Heart left ventricle (tissue), 16 donors: ENCODE data around the gene MCM3AP. TPM values are rescaled to one million over a fixed set of nuclear protein-coding genes. Genes with fewer than 3 reads are reported as not detected.
A peak's percentile ranks its signal among the peaks of the same experiment; 100 is the strongest.

Experiments used
- ATAC-seq, 4 donors: fragments of 200-7000 bp; cut with Tn5 transposase; one replicate each; pipeline ENCODE4 v1.9.1; 2020 to 2022; ENCODE audit warnings: moderate library complexity in 4 of 4, mild to moderate bottlenecking in 3 of 4, moderate number of reproducible peaks in 1 of 4
- DNase-seq, 5 donors: peaks; one replicate each; pipeline ENCODE4 v3.0.0-alpha.2; 2020
- H3K27ac ChIP-seq, 12 donors: fragments of 200-600 bp; sonication (generic) in 4 of 12; one replicate each; pipeline versions ENCODE4 v1.5.0 to v1.8.0; 2016 to 2022; ENCODE audit warnings: mild to moderate bottlenecking in 2 of 12
- H3K27me3 ChIP-seq, 9 donors: fragments of 200-600 bp; sonication (generic) in 2 of 9; one replicate each; pipeline versions ENCODE4 v1.5.1 to v1.8.0; 2016 to 2022; ENCODE audit warnings: mild to moderate bottlenecking in 3 of 9
- H3K36me3 ChIP-seq, 9 donors: fragments of 200-600 bp; sonication (generic) in 2 of 9; one replicate each; pipeline versions ENCODE4 v1.5.0 to v1.8.0; 2018 to 2022; ENCODE audit warnings: mild to moderate bottlenecking in 2 of 9
- H3K4me1 ChIP-seq, 12 donors: fragments of 200-600 bp; sonication (generic) in 4 of 12; one replicate each; pipeline versions ENCODE4 v1.5.0 to v1.8.0; 2016 to 2022; ENCODE audit warnings: mild to moderate bottlenecking in 3 of 12
- H3K4me3 ChIP-seq, 12 donors: fragments of 200-600 bp; sonication (generic) in 4 of 12; one replicate each; pipeline versions ENCODE4 v1.5.0 to v1.8.0; 2017 to 2022; ENCODE audit warnings: mild to moderate bottlenecking in 9 of 12, moderate library complexity in 4 of 12
- H3K9me3 ChIP-seq, 12 donors: fragments of 200-600 bp; sonication (generic) in 4 of 12; one replicate each; pipeline versions ENCODE4 v1.5.0 to v1.8.0; 2016 to 2022; ENCODE audit warnings: mild to moderate bottlenecking in 1 of 12
- POLR2A ChIP-seq, 2 donors: fragments of 450-650 bp; IDR thresholded peaks; one replicate each; pipeline ENCODE4 v1.6.1; 2017; ENCODE audit warnings: antibody characterized with exemption in 2 of 2, mild to moderate bottlenecking in 2 of 2, moderate library complexity in 2 of 2
- WGBS, 4 donors: extraction: QIAGEN DNeasy Blood & Tissue Kit in 2 of 4; methylation state at CpG; one replicate each; pipeline versions ENCODE4 v1.1.5 to v1.1.7; 2013 to 2018; 5-methylcytosine and 5-hydroxymethylcytosine counted together
- intact Hi-C, 10 donors: fragments of 100-400 bp; cut with DNase I; formaldehyde crosslinking; loops; one replicate each; pipeline versions ENCODE4 v1.11.1 to v1.14.2; 2022
- polyA plus RNA-seq, 2 donors: library from polyadenylated mRNA; stranded (reverse); fragments of 200-250 nt; gene quantifications; one replicate each; pipeline ENCODE4 v1.2.3, GENCODE V29; 2013
- total RNA-seq, 9 donors: library from RNA; depleted of rRNA in 2 of 9; stranded (reverse); fragments of >200 nt in 2 of 9; fragmentation: NEBNext Ultra II Directional in 3 of 9; extraction: Animal tissue kit (Norgen Biotek cat#: 25700) in 3 of 9; gene quantifications; one replicate each; pipeline versions ENCODE4 v1.1.0 to v1.2.4, GENCODE V29; 2016 to 2023
- TF ChIP-seq, protein P1 (sequence below), 12 donors: fragments of 200-600 bp; sonication (generic) in 4 of 12; IDR thresholded peaks; one replicate each; pipeline versions ENCODE4 v1.5.0 to v1.8.0; 2018 to 2022; ENCODE audit warnings: antibody characterized with exemption in 12 of 12, mild to moderate bottlenecking in 5 of 12
- donor health status: ischemic (EF 13 %, LVEDD 7.1; RV severe dilation, severe dysfunction).
- donor health status: healthy with polysubstance abuse.
- donor health status: DM: no; HTN: yes; CAD: no.
- donor health status: DM: no; HTN: no; CAD: no.
- donor health status: ischemic (EF 25% LVEDD 6.9; RV normal size, moderate dysfunction).
- donor health status: ischemic (EF 25% LVEDD 5.7; RV mildly dilated, moderate dysfunction).
- donor health status: healthy.
- donor health status: DM: yes; HTN: yes; CAD: no.
- donor health status: ischemic (EF 35%, LVEDD 5.7; RV mildly dilated, moderate dysfunction).
- donor health status: nonischemic (EF 11% LVEDD 7.7; RV severe dilation, severe dysfunction).
- donor health status: DM: yes; HTN: yes; CAD: no.
- donor health status: PGD.
- donor health status: ischemic (EF 29% LVEDD 5.4; RV normal size, mild dysfunction).
- donor health status: nonischemic (EF 23%, LVEDD 6.1; RV moderate dilation, normal function).

MCM3AP gene
- total and polyA plus RNA-seq, 11 donors: 24.5 to 69.8 (median 55.3) TPM

DNA sequence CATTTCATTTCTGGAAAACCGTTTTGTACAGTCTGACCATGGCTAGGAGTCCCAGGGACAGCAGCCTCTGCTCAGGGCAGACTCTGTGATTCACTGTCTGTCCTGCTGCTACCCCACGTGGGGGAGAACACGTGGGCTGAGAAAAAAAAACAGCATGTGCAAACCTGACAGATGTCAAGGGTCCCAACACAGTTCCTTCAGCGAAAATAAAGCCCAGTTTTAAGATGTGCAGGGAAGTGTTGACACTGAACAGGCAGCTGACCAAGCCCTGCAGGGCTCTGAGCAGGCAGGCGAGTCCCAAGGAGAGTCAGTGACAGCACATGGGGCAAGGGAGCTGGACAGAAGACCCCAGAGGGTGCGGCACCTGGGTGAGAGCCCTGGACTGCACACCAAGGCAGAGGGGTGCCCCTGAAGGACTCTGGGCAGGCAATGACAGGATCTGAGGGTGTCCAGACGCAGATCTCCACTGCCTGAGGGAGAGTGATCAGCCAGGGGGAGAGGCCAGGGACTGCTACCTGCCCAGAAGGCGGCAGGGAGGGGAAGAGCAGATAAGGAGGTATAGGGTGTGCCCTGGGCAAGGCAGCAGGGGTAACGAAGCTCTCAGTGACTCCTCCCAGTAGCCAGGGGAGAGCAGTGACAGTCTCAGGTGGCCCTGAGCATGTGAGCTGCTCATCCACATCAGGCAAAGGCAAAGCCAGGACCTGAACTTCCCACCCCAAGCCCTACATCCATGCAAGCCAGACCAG is 96.0 kb downstream of the MCM3AP start:
- H3K36me3 ChIP-seq: peaks cover 0 to 34% (median 22%) of the 10 kb centered on the region in 9 donors
- WGBS, 4 donors: 58 to 71% (median 64%) methylated on average over 9 of the region's 9 CpGs
- intact Hi-C loops: loop anchor here in 4 of 10 donors (2.0 to 5.0 kb wide), 3 partner anchors 33 to 39 kb away; partner anchors contain the start of gene LSS (in 2 of the 4)
- H3K4me3 ChIP-seq: no peak overlapping the region
- H3K9me3 ChIP-seq: no peaks in the 10 kb centered on the region
- TF ChIP-seq, protein P1, sequence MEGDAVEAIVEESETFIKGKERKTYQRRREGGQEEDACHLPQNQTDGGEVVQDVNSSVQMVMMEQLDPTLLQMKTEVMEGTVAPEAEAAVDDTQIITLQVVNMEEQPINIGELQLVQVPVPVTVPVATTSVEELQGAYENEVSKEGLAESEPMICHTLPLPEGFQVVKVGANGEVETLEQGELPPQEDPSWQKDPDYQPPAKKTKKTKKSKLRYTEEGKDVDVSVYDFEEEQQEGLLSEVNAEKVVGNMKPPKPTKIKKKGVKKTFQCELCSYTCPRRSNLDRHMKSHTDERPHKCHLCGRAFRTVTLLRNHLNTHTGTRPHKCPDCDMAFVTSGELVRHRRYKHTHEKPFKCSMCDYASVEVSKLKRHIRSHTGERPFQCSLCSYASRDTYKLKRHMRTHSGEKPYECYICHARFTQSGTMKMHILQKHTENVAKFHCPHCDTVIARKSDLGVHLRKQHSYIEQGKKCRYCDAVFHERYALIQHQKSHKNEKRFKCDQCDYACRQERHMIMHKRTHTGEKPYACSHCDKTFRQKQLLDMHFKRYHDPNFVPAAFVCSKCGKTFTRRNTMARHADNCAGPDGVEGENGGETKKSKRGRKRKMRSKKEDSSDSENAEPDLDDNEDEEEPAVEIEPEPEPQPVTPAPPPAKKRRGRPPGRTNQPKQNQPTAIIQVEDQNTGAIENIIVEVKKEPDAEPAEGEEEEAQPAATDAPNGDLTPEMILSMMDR (IDR thresholded peaks at IDR 0.05): no peak
- no peak for TF ChIP-seq POLR2A (IDR thresholded peaks at IDR 0.05)
- ATAC-seq (peak in 3 of 4 donors; percentile 5 to 25 (median 15)), DNase-seq (peak in 2 of 5 donors; percentile 44 to 51)
- H3K4me1 ChIP-seq: peaks cover 6 to 43% (median 23%) of the 10 kb centered on the region in 12 donors
- H3K27ac ChIP-seq: peak overlapping the region; percentile 68 to 96 (median 85)
- no peaks in the 10 kb centered on the region for H3K27me3 ChIP-seq

DNA sequence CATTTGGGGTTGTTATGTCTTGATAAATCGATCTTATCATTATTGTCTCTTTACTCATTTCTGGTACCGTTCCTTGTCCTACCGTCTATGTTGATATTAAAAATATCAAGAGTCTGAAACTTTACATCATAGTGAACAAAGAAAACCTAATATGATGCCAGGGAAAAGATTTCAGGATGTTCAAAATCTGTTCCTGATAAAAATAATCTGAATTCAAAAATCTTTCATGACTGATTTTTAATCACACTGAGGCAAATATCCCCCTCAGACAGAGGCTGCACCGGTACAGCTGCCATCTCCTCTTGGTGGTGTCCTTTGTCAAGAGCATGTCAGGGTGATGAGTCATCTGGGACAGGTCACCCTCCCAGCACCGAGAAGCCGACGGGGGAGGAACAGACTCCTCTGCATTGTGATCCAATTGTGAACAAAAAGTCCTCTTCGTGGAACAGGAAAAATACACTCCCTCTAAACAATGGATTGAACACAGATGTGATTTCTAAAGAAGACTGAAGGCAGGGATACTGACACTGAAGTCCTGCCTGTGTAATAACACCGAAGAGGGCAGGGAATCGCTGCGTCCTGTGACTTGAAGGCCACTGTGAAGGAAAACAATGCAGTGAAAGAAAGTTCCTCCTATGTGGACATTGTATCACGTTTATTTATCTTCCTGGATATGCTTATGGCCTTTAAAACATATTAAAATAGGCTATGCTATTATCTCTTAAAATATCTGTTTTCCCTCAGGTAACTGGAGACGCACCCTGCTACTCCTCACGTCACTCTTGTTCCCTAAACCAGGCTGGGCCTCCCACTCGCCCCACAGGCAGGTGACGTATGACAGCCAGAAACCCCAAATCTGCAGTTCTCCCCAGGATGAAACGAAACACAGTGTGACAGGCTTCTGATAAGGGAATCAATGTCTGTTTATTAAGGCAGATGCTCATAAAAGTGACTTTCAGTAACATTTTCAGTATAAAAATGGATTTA is 96.9 kb downstream of the MCM3AP start:
- peaks cover 6 to 48% (median 23%) of the 10 kb centered on the region in 12 donors for H3K4me1 ChIP-seq
- WGBS, 4 donors: 35 to 40% (median 37%) methylated on average over 17 of the region's 17 CpGs
- H3K27me3 ChIP-seq: no peaks in the 10 kb centered on the region
- peak in 1 of 2 donors; percentile 43 for TF ChIP-seq POLR2A (IDR thresholded peaks at IDR 0.05)
- TF ChIP-seq, protein P1 (IDR thresholded peaks at IDR 0.05): peak in 1 of 12 donors; percentile 9
- ATAC-seq: peak; percentile 72 to 81 (median 78)
- intact Hi-C loops: loop anchor here in 4 of 10 donors (2.0 to 5.0 kb wide), 3 partner anchors 34 to 40 kb away; partner anchors contain the start of gene LSS (in 2 of the 4)
- H3K9me3 ChIP-seq: no peaks in the 10 kb centered on the region
- H3K4me3 ChIP-seq: no peak overlapping the region
- DNase-seq: peak; percentile 67 to 86 (median 74)
- peaks cover 0 to 26% (median 14%) of the 10 kb centered on the region in 9 donors for H3K36me3 ChIP-seq
- H3K27ac ChIP-seq: peak overlapping the region; percentile 68 to 96 (median 85)

DNA sequence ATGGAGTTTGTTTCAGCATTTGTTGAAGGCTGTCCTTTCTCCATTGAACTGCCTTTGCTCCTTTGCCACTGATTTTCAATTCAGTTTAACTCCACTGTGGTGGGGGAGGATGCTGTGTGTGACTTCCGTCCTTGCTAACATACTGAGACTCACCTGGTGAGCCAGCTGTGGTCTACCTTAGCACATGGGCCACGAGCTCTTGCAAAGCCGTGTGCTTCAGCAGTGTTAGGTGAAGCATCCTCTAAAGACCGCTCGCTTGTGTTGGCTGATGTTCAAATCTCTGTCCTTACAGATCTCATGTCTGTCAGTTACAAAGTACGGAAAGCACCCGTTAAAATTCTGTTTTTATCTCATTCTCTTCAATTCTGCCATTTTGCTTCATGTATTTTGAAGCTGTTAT is 97.6 kb downstream of the MCM3AP start:
- Histone ChIP-seq H3K27ac (peak overlapping the region; percentile 68 to 96 (median 85)), H3K4me3 (no peak overlapping the region), H3K9me3 (no peaks in the 10 kb centered on the region), H3K27me3 (no peaks in the 10 kb centered on the region), H3K36me3 (peaks cover 0 to 21% (median 11%) of the 10 kb centered on the region in 9 donors), H3K4me1 (peaks cover 6 to 52% (median 23%) of the 10 kb centered on the region in 12 donors)
- no peak for ATAC-seq
- intact Hi-C loops: loop anchor here in 4 of 10 donors (2.0 to 5.0 kb wide), 3 partner anchors 34 to 41 kb away; partner anchors contain the start of gene LSS (in 2 of the 4)
- peak in 1 of 5 donors; percentile 20 for DNase-seq
- 72 to 77% (median 75%) methylated on average over 7 of the region's 7 CpGs for WGBS, 4 donors
- TF ChIP-seq POLR2A (IDR thresholded peaks at IDR 0.05): no peak
- TF ChIP-seq, protein P1 (IDR thresholded peaks at IDR 0.05): no peak
